GM19023 (cell line): ENCODE measurements around the gene RCAN1.

Experiments used
- ATAC-seq: cut with Tn5 transposase; IDR thresholded peaks from one replicate; pipeline ENCODE4 v1.9.1; 2021; ENCODE audit warnings: mild to moderate bottlenecking, moderate library complexity; ENCODE audit not compliant: unreplicated experiment

Gene RCAN1

GRCh38 chr21:34614628-34615486 lies at the start of gene RCAN1:
Gene RCAN1, minus strand, starts transcription at chr21:34615113. Its CDS starts 102 bp downstream, at chr21:34615011.
- peak; percentile 95 for ATAC-seq

GRCh38 chr21:34661848-34662247 lies 46.9 kb upstream of the RCAN1 start:
- ATAC-seq, result no peak

- no peak for ATAC-seq
Observed at GRCh38 chr21:34653522-34653921, 38.6 kb upstream of the RCAN1 start.

GRCh38 chr21:34651642-34652041 lies 36.7 kb upstream of the RCAN1 start:
- ATAC-seq, result no peak

GRCh38 chr21:34650861-34651431 lies 36.0 kb upstream of the RCAN1 start:
- ATAC-seq, result no peak

GRCh38 chr21:34649400-34649799 lies 34.5 kb upstream of the RCAN1 start:
- ATAC-seq, result no peak

- ATAC-seq, result no peak
Observed at GRCh38 chr21:34648739-34649297, 33.9 kb upstream of the RCAN1 start.

- ATAC-seq, result no peak
Observed at GRCh38 chr21:34647555-34647954, 32.6 kb upstream of the RCAN1 start.

GRCh38 chr21:34644825-34645224 lies 29.9 kb upstream of the RCAN1 start:
- no peak for ATAC-seq

- ATAC-seq, result peak; percentile 60
Observed at GRCh38 chr21:34642211-34643075, 27.5 kb upstream of the RCAN1 start.

GRCh38 chr21:34640858-34641257 lies 25.9 kb upstream of the RCAN1 start:
- no peak for ATAC-seq

GRCh38 chr21:34639882-34640788 lies 25.2 kb upstream of the RCAN1 start:
- no peak for ATAC-seq

- no peak for ATAC-seq
Observed at GRCh38 chr21:34639250-34639649, 24.3 kb upstream of the RCAN1 start.

- no peak for ATAC-seq
Observed at GRCh38 chr21:34636961-34637360, 22.0 kb upstream of the RCAN1 start.

GRCh38 chr21:34635307-34635706 lies 20.4 kb upstream of the RCAN1 start:
- ATAC-seq, result no peak

- no peak for ATAC-seq
Observed at GRCh38 chr21:34632498-34632897, 17.6 kb upstream of the RCAN1 start.

GRCh38 chr21:34630536-34631143 lies 15.7 kb upstream of the RCAN1 start:
- ATAC-seq, result no peak

GRCh38 chr21:34626131-34626530 lies 11.2 kb upstream of the RCAN1 start:
- ATAC-seq, result no peak

GRCh38 chr21:34625030-34625593 lies 10.2 kb upstream of the RCAN1 start:
- ATAC-seq, result no peak
